DOHH2 (cell line): ENCODE measurements around the gene AFF1.

Experiments
- H3F3A ChIP-seq: fragments of 200-600 bp; sonication (generic), shearing (Covaris generic); 2 replicates; pipeline ENCODE4 v1.6.0; 2016; ENCODE audit warnings: antibody characterized with exemption, mild to moderate bottlenecking; ENCODE audit not compliant: control insufficient read depth, insufficient read depth
- H3K27ac ChIP-seq: fragments of 200-600 bp; sonication (generic); 2 replicates; pipeline ENCODE4 v1.5.1; 2014; ENCODE audit warnings: low read depth, mild to moderate bottlenecking, low read length, moderate library complexity
- H3K27me3 ChIP-seq: fragments of 200-600 bp; sonication (generic); 2 replicates; pipeline ENCODE4 v1.6.1; 2014; ENCODE audit warnings: mild to moderate bottlenecking, low read length, mixed read lengths; ENCODE audit not compliant: control insufficient read depth
- H3K36me3 ChIP-seq: fragments of 200-600 bp; sonication (generic); 2 replicates; pipeline ENCODE4 v1.6.1; 2014; ENCODE audit warnings: mild to moderate bottlenecking, low read length, moderate library complexity, mixed read lengths; ENCODE audit not compliant: control insufficient read depth
- H3K4me1 ChIP-seq: fragments of 200-600 bp; sonication (generic); 2 replicates; pipeline ENCODE4 v1.6.1; 2014; ENCODE audit warnings: mild to moderate bottlenecking, low read length, mixed read lengths; ENCODE audit not compliant: control insufficient read depth
- H3K4me2 ChIP-seq: fragments of 200-600 bp; sonication (generic); 2 replicates; pipeline ENCODE4 v1.6.0; 2014; ENCODE audit warnings: mild to moderate bottlenecking, low read length, moderate library complexity
- H3K4me3 ChIP-seq: fragments of 200-600 bp; sonication (generic); 2 replicates; pipeline ENCODE4 v1.5.1; 2014; ENCODE audit warnings: mild to moderate bottlenecking, low read length, mixed read lengths
- H3K79me2 ChIP-seq: fragments of 200-600 bp; sonication (generic); 2 replicates; pipeline ENCODE4 v1.6.1; 2014; ENCODE audit warnings: mild to moderate bottlenecking, low read length, mixed read lengths; ENCODE audit not compliant: control insufficient read depth
- H3K9me2 ChIP-seq: fragments of 200-600 bp; sonication (generic); replicated peaks from 2 replicates; pipeline ENCODE4 v1.6.1; 2014; ENCODE audit warnings: mild to moderate bottlenecking, low read length, mixed read lengths; ENCODE audit not compliant: control insufficient read depth
- H3K9me3 ChIP-seq: fragments of 200-600 bp; sonication (generic); 2 replicates; pipeline ENCODE4 v1.6.1; 2014; ENCODE audit warnings: antibody characterized with exemption, low read length, mixed read lengths; ENCODE audit not compliant: control insufficient read depth, insufficient read depth
- H4K20me1 ChIP-seq: fragments of 200-600 bp; sonication (generic); 2 replicates; pipeline ENCODE4 v1.6.0; 2014; ENCODE audit warnings: low read depth, mild to moderate bottlenecking, antibody characterized with exemption, low read length, moderate library complexity; ENCODE audit not compliant: control insufficient read depth, insufficient read depth
- EZH2phosphoT487 ChIP-seq: fragments of 200-600 bp; sonication (generic); IDR thresholded peaks from 2 replicates; pipeline ENCODE4 v1.6.1; 2017; ENCODE audit warnings: borderline replicate concordance, mild to moderate bottlenecking, antibody characterized with exemption, low read length, moderate library complexity, mixed read lengths
- TF ChIP-seq, protein P1 (sequence below): fragments of 200-600 bp; sonication (generic); IDR thresholded peaks from one replicate; pipeline ENCODE4 v1.5.1; 2014; ENCODE audit warnings: antibody characterized with exemption, mild to moderate bottlenecking, low read depth, low read length; ENCODE audit not compliant: poor library complexity, severe bottlenecking

Gene AFF1

DNA sequence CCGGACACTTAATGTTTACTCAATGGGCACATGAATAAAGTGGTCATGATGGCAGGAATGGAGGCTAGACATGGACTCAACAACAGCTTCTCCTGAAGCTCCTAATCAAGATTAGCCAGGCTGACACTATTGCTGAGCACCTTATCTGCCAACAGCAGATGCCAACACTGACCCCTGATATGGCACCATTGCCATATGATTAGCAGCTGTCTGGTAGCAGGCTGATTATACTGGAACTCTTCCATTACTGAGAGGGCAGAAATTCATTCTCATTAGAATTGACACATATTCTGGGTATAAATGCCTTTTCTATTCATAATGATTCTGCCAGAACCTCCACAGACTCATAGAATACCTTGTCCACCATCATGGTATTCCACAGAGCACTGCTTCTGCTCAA is 18.4 kb upstream of the AFF1 start:
- H3K4me2 ChIP-seq: no peak overlapping the region
- H3K9me2 ChIP-seq: no peaks in the 10 kb centered on the region
- H4K20me1 ChIP-seq: no peaks in the 10 kb centered on the region
- TF ChIP-seq EZH2phosphoT487: no peak
- TF ChIP-seq, protein P1, sequence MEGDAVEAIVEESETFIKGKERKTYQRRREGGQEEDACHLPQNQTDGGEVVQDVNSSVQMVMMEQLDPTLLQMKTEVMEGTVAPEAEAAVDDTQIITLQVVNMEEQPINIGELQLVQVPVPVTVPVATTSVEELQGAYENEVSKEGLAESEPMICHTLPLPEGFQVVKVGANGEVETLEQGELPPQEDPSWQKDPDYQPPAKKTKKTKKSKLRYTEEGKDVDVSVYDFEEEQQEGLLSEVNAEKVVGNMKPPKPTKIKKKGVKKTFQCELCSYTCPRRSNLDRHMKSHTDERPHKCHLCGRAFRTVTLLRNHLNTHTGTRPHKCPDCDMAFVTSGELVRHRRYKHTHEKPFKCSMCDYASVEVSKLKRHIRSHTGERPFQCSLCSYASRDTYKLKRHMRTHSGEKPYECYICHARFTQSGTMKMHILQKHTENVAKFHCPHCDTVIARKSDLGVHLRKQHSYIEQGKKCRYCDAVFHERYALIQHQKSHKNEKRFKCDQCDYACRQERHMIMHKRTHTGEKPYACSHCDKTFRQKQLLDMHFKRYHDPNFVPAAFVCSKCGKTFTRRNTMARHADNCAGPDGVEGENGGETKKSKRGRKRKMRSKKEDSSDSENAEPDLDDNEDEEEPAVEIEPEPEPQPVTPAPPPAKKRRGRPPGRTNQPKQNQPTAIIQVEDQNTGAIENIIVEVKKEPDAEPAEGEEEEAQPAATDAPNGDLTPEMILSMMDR: no peak
- H3K79me2 ChIP-seq: no peaks in the 10 kb centered on the region
- no peaks in the 10 kb centered on the region for H3K4me1 ChIP-seq
- H3K27ac ChIP-seq: no peak overlapping the region
- H3K27me3 ChIP-seq: no peaks in the 10 kb centered on the region
- 0 out of 2 replicates have a peak, but pooled peaks cover 3% of the 10 kb centered on the region for H3F3A ChIP-seq
- H3K4me3 ChIP-seq: no peak overlapping the region
- no peaks in the 10 kb centered on the region for H3K9me3 ChIP-seq
- H3K36me3 ChIP-seq: no peaks in the 10 kb centered on the region

DNA sequence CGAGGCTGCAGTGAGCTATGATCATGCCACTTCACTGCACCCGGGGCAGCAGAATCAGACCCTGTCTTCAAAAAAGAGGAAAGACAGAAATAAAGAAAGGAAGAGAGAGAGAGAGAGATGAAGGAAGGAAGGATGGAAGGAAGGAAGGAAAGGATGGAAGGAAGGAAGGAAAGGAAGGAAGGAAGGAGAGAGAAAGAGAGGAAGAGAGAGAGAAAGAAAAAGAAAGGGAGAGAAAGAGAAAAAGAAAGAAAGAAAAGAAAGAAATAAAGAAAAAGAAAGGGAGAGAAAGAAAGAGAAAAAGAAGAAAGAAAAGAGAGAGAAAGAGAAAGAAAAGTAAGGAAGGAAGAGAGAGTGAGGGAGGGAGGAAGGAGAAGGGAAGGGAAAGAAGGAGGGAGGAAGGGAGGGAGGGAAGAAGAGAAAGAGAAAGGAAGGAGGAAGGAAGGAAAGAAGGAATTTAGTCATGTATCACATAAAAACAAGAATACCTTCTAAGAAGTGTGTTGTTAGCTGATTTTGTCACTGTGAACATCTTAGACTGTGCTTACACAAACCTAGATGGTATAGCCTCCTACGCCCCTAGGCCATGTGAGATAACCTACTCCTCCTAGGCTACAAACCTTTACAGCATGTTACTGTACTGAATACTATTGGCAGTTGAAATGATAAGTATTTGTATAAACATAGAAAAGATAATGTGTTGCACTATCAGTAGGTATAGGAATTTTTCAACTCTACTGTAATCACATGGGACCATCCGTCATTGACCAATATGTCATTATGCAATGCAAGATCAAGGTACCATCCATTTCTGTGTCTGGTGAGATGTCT is 17.4 kb upstream of the AFF1 start:
- H3K36me3 ChIP-seq: no peaks in the 10 kb centered on the region
- H3K9me2 ChIP-seq: no peaks in the 10 kb centered on the region
- TF ChIP-seq, protein P1: no peak
- peaks cover 3% of the 10 kb centered on the region; the same call in 1 of the 2 replicates for H3F3A ChIP-seq
- H4K20me1 ChIP-seq: no peaks in the 10 kb centered on the region
- H3K9me3 ChIP-seq: no peaks in the 10 kb centered on the region
- H3K4me3 ChIP-seq: no peak overlapping the region
- H3K27me3 ChIP-seq: no peaks in the 10 kb centered on the region
- H3K4me2 ChIP-seq: no peak overlapping the region
- H3K4me1 ChIP-seq: peaks cover under 1% of the 10 kb centered on the region
- H3K27ac ChIP-seq: no peak overlapping the region
- H3K79me2 ChIP-seq: no peaks in the 10 kb centered on the region

DNA sequence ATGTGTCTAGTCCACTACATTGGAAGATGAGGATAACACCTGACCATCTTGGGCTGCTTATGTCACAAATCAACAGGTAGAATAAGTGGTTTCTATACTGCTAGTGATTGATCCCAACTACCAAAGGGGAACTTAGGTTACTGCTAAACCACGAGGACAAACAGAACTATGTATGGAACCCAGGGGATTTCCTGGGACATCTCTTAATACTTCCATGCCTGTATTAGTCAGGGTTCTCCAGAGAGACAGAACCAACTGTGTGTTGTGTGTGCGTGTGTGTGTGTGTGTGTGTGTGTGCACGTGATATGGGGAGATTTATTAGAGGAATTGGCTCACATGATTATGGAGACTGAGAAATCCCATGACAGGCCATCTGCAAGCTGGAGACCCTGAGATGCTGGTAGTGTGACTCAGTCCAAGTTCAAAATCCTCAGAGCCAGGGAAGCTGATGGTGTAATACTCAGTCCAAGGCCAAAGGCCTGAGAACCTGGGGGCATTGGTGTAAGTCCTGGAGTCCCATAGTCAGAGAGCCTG is 16.2 kb upstream of the AFF1 start:
- H3F3A ChIP-seq: peaks cover 3% of the 10 kb centered on the region; the same call in 1 of the 2 replicates
- no peaks in the 10 kb centered on the region for H3K27me3 ChIP-seq
- no peak overlapping the region for H3K27ac ChIP-seq
- H3K4me3 ChIP-seq: no peak overlapping the region
- H4K20me1 ChIP-seq: no peaks in the 10 kb centered on the region
- no peak overlapping the region for H3K4me2 ChIP-seq
- H3K4me1 ChIP-seq: peaks cover 4% of the 10 kb centered on the region
- no peaks in the 10 kb centered on the region for H3K9me2 ChIP-seq
- no peaks in the 10 kb centered on the region for H3K9me3 ChIP-seq
- no peaks in the 10 kb centered on the region for H3K36me3 ChIP-seq
- no peak for TF ChIP-seq EZH2phosphoT487
- TF ChIP-seq, protein P1: no peak
- no peaks in the 10 kb centered on the region for H3K79me2 ChIP-seq
